Brain microvascular endothelial cell (primary cell): ENCODE data around the gene LDB2.

Experiments used
- DNase-seq: peaks from one replicate; pipeline ENCODE4 v3.0.0-alpha.2; 2020
- H3K27ac ChIP-seq: fragments of 250-450 bp; sonication (Bioruptor Pico); 2 replicates; pipeline ENCODE4 v1.5.1; 2020; ENCODE audit warnings: mild to moderate bottlenecking, moderate library complexity
- H3K27me3 ChIP-seq: fragments of 250-450 bp; sonication (Bioruptor Pico); replicated peaks from 2 replicates; pipeline ENCODE4 v1.5.1; 2020; ENCODE audit warnings: mild to moderate bottlenecking
- H3K36me3 ChIP-seq: fragments of 250-450 bp; sonication (Bioruptor Pico); replicated peaks from 2 replicates; pipeline ENCODE4 v1.5.1; 2020; ENCODE audit warnings: mild to moderate bottlenecking
- H3K4me3 ChIP-seq: 2 replicates; pipeline ENCODE4 v1.5.1; 2011; ENCODE audit warnings: low read depth, mild to moderate bottlenecking, control low read depth, low read length, moderate library complexity
- CTCF ChIP-seq: IDR thresholded peaks from 2 replicates; pipeline ENCODE4 v1.5.1; 2011; ENCODE audit warnings: low read depth, mild to moderate bottlenecking, moderate library complexity, low read length, control low read depth, inconsistent platforms; ENCODE audit errors: missing control alignments
- in situ Hi-C: cut with HindIII; loops from 2 replicates; pipeline ENCODE4 v1.10.0; 2017; ENCODE audit warnings: low sequenced_read_pairs, low pct_ligation_motif_present

The LDB2 gene

GRCh38 chr4:16827794-16828724 lies 70.4 kb downstream of the LDB2 start:
- in situ Hi-C loops = no loop called here
- Histone ChIP-seq H3K27me3 (no peaks in the 10 kb centered on the region), H3K36me3 (no peaks in the 10 kb centered on the region), H3K4me3 (no peak overlapping the region), H3K27ac (no peak overlapping the region)
- no peak for TF ChIP-seq CTCF
- no peak for DNase-seq

GRCh38 chr4:16827045-16827444 lies 71.4 kb downstream of the LDB2 start:
- TF ChIP-seq CTCF = no peak
- no peaks in the 10 kb centered on the region for H3K27me3 ChIP-seq
- H3K27ac ChIP-seq = no peak overlapping the region
- H3K4me3 ChIP-seq = no peak overlapping the region
- in situ Hi-C loops = no loop called here
- H3K36me3 ChIP-seq = no peaks in the 10 kb centered on the region
- DNase-seq = no peak

- TF ChIP-seq CTCF = no peak
- Histone ChIP-seq H3K4me3 (no peak overlapping the region), H3K27ac (no peak overlapping the region), H3K27me3 (no peaks in the 10 kb centered on the region), H3K36me3 (no peaks in the 10 kb centered on the region)
- no peak for DNase-seq
- in situ Hi-C loops = no loop called here
Observed at GRCh38 chr4:16826406-16826910, 72.0 kb downstream of the LDB2 start.

DNA sequence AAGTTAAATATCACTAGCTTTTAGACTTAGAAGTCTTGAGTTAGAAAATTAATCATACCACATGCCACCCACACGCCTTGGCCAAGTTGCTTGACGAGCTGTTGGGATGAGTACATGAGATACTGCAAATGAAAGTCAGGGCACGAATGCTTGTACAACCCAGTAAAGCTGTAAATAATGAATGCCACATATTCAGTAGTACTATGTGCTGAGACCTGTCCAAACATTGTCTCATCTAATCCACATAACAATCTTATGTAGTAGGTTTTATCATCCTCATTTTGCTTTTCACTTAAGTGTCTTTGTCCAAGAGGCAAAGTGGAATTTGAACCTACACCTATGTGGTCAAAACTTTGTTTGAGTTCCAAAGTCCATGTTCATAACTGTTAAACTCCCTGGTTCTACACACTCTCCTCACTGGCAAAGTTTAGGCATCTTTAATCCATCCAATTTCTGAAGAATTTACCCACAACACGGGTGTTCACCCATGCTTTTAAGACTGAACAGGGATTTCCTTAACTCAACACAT lies 74.1 kb downstream of the LDB2 start:
- no peaks in the 10 kb centered on the region for H3K27me3 ChIP-seq
- H3K27ac ChIP-seq = no peak overlapping the region
- no peak overlapping the region for H3K4me3 ChIP-seq
- no peak for TF ChIP-seq CTCF
- in situ Hi-C loops = no loop called here
- no peaks in the 10 kb centered on the region for H3K36me3 ChIP-seq
- DNase-seq = no peak

- no peak for DNase-seq
- in situ Hi-C loops = no loop called here
- Histone ChIP-seq H3K27ac (no peak overlapping the region), H3K36me3 (no peaks in the 10 kb centered on the region), H3K4me3 (no peak overlapping the region), H3K27me3 (no peaks in the 10 kb centered on the region)
- no peak for TF ChIP-seq CTCF
Observed at GRCh38 chr4:16820329-16820728, 78.1 kb downstream of the LDB2 start.
